HCT116 (cell line): Measurements from ENCODE around the gene C12orf57. TPM values are rescaled to one million over a fixed set of nuclear protein-coding genes. Genes with fewer than 3 reads are reported as not detected.

Experiments
- ATAC-seq: fragments of 200-7000 bp; cut with Tn5 transposase; 2 replicates; pipeline ENCODE4 v1.9.1; 2020; ENCODE audit warnings: mild to moderate bottlenecking, moderate library complexity
- BruUV-seq: library from RNA; stranded (reverse); fragments of 400-500 nt; replicated peaks from 2 replicates; lab custom pipeline; 2021; lab: Mats Ljungman, UMichigan
- CTCF ChIA-PET: fragments of 300-600 bp; sonication (Branson Sonifier 250); formaldehyde crosslinking; loops from one replicate; lab custom pipeline; 2021; ENCODE audit warnings: antibody characterized with exemption; lab: Charles Lee
- POLR2A ChIA-PET: fragments of 300-600, 350-600 bp; sonication (Branson Sonifier 250); formaldehyde crosslinking; loops from one replicate; lab custom pipeline; 2021; ENCODE audit warnings: antibody characterized with exemption; lab: Charles Lee
- RAD21 ChIA-PET, 2 experiments: fragments of 300-600 bp; sonication (Branson Sonifier 250); formaldehyde crosslinking; loops; one replicate each; lab custom pipeline; 2023; ENCODE audit warnings: low total read pairs in 2 of 2; ENCODE audit not compliant: uncharacterized antibody in 2 of 2, unreplicated experiment in 2 of 2, low non-redundant PET in 1 of 2; lab: Charles Lee
- DNase-seq: peaks from one replicate; pipeline ENCODE4 v3.0.0-alpha.2; 2010; ENCODE audit warnings: low read depth, low spot score
- H2AFZ ChIP-seq: fragments of 200-600 bp; shearing (Covaris generic), sonication (generic); 2 replicates; pipeline ENCODE4 v1.6.1; 2017; ENCODE audit warnings: low read depth, mixed run types, mixed read lengths, antibody characterized with exemption, low read length; ENCODE audit not compliant: poor library complexity, severe bottlenecking
- H3K27ac ChIP-seq: 2 replicates; pipeline ENCODE4 v1.5.1; 2012; ENCODE audit warnings: low read depth, low read length
- H3K27me3 ChIP-seq: fragments of 200-600 bp; sonication (generic); 2 replicates; pipeline ENCODE4 v1.6.1; 2016; ENCODE audit warnings: mixed run types, low read length, mixed read lengths; ENCODE audit not compliant: insufficient read depth
- H3K36me3 ChIP-seq, 2 experiments: fragments of 200-500 bp in 1 of 2; fragments of 200-600 bp in 1 of 2; sonication (Bioruptor generic) in 1 of 2; sonication (generic) in 1 of 2; 2 replicates each; pipeline versions ENCODE4 v1.5.1 to v1.6.1; 2014 to 2016; ENCODE audit warnings: low read length in 2 of 2, inconsistent platforms in 1 of 2, mixed read lengths in 1 of 2, mixed run types in 1 of 2; ENCODE audit not compliant: insufficient read depth in 2 of 2, control insufficient read depth in 1 of 2
- H3K4me1 ChIP-seq, 2 experiments: fragments of 200-600 bp in 1 of 2; sonication (generic) in 1 of 2; 2 replicates each; pipeline versions ENCODE4 v1.5.1 to v1.6.1; 2012 to 2017; ENCODE audit warnings: low read length in 2 of 2, inconsistent platforms in 1 of 2, mild to moderate bottlenecking in 1 of 2, mixed read lengths in 1 of 2, mixed run types in 1 of 2, moderate library complexity in 1 of 2; ENCODE audit not compliant: insufficient read depth in 2 of 2, control insufficient read depth in 1 of 2
- H3K4me2 ChIP-seq: fragments of 200-600 bp; sonication (generic); 2 replicates; pipeline ENCODE4 v1.6.1; 2017; ENCODE audit warnings: mixed run types, low read length, mixed read lengths
- H3K4me3 ChIP-seq, 2 experiments: fragments of 200-600 bp in 1 of 2; sonication (generic) in 1 of 2; replicated peaks in 1 of 2; 2 replicates each; pipeline ENCODE4 v1.5.1; 2011 to 2016; ENCODE audit warnings: low read length in 2 of 2, control low read depth in 1 of 2, low read depth in 1 of 2, mild to moderate bottlenecking in 1 of 2, mixed read lengths in 1 of 2, mixed run types in 1 of 2
- H3K79me2 ChIP-seq: fragments of 200-600 bp; sonication (generic); 2 replicates; pipeline ENCODE4 v1.6.1; 2017; ENCODE audit warnings: mild to moderate bottlenecking, mixed run types, low read length, moderate library complexity, mixed read lengths; ENCODE audit not compliant: insufficient read depth
- H3K9ac ChIP-seq: fragments of 200-600 bp; sonication (generic); 2 replicates; pipeline ENCODE4 v1.6.1; 2016; ENCODE audit warnings: low read length, mixed read lengths
- H3K9me2 ChIP-seq: fragments of 200-600 bp; sonication (generic), shearing (Covaris generic); 2 replicates; pipeline ENCODE4 v1.6.1; 2017; ENCODE audit warnings: mixed run types, mild to moderate bottlenecking, moderate library complexity; ENCODE audit not compliant: insufficient read depth
- H3K9me3 ChIP-seq, 2 experiments: fragments of 200-500 bp in 1 of 2; fragments of 200-600 bp in 1 of 2; sonication (Bioruptor generic) in 1 of 2; sonication (generic) in 1 of 2; 2 replicates each; pipeline ENCODE4 v1.6.1; 2014 to 2017; ENCODE audit warnings: low read length in 2 of 2, mixed read lengths in 2 of 2, inconsistent platforms in 1 of 2, low read depth in 1 of 2, mild to moderate bottlenecking in 1 of 2, mixed run types in 1 of 2, moderate library complexity in 1 of 2; ENCODE audit not compliant: control insufficient read depth in 1 of 2, insufficient read depth in 1 of 2
- H4K20me1 ChIP-seq: fragments of 200-600 bp; sonication (generic), shearing (Covaris generic); 2 replicates; pipeline ENCODE4 v1.6.1; 2017; ENCODE audit warnings: mixed run types, mild to moderate bottlenecking, moderate library complexity; ENCODE audit not compliant: insufficient read depth
- CBX3 ChIP-seq: IDR thresholded peaks from 2 replicates; pipeline ENCODE4 v1.6.1; 2012; ENCODE audit warnings: low read depth
- CEBPB ChIP-seq: IDR thresholded peaks from 2 replicates; pipeline ENCODE4 v1.6.1; 2012; ENCODE audit warnings: low read depth
- JUND ChIP-seq: IDR thresholded peaks from 2 replicates; pipeline ENCODE4 v1.6.1; 2012
- MAX ChIP-seq: IDR thresholded peaks from 2 replicates; pipeline ENCODE4 v1.6.1; 2012
- RAD21 ChIP-seq: IDR thresholded peaks from 2 replicates; pipeline ENCODE4 v1.6.1; 2012; ENCODE audit warnings: low read depth, mild to moderate bottlenecking
- REST ChIP-seq: IDR thresholded peaks from 2 replicates; pipeline ENCODE4 v1.6.1; 2012; ENCODE audit warnings: low read depth
- SIN3A ChIP-seq: IDR thresholded peaks from 2 replicates; pipeline ENCODE4 v1.6.1; 2012; ENCODE audit warnings: low read depth
- SP1 ChIP-seq: IDR thresholded peaks from 2 replicates; pipeline ENCODE4 v1.6.1; 2012; ENCODE audit warnings: low read depth
- SRF ChIP-seq: IDR thresholded peaks from 2 replicates; pipeline ENCODE4 v1.6.1; 2012; ENCODE audit warnings: low read depth
- TCF7L2 ChIP-seq: IDR thresholded peaks from 2 replicates; pipeline ENCODE4 v1.7.0; 2011; ENCODE audit warnings: borderline replicate concordance, inconsistent platforms; ENCODE audit not compliant: insufficient read depth, insufficient read length; ENCODE audit errors: extremely low read depth
- YY1 ChIP-seq: IDR thresholded peaks from 2 replicates; pipeline ENCODE4 v1.6.1; 2011; ENCODE audit warnings: low read length, low read depth, moderate library complexity, mild to moderate bottlenecking; ENCODE audit not compliant: insufficient replicate concordance; ENCODE audit errors: extremely low read depth
- ZBTB33 ChIP-seq: IDR thresholded peaks from 2 replicates; pipeline ENCODE4 v1.6.1; 2011; ENCODE audit warnings: mild to moderate bottlenecking, low read length, moderate library complexity; ENCODE audit not compliant: insufficient replicate concordance; ENCODE audit errors: extremely low read depth
- ZNF274 ChIP-seq: fragments of 200-500 bp; sonication (Bioruptor generic); IDR thresholded peaks from 2 replicates; pipeline ENCODE4 v1.6.1; 2014; ENCODE audit warnings: mild to moderate bottlenecking, low read depth, low read length, inconsistent platforms
- intact Hi-C: fragments of 100-400 bp; cut with micrococcal nuclease; formaldehyde crosslinking; loops from 2 replicates; pipeline ENCODE4 v1.10.0; 2022
- total RNA-seq: library from RNA; stranded (reverse); gene quantifications from one replicate; pipeline ENCODE4 v1.2.1, GENCODE V29; 2021; ENCODE audit not compliant: unreplicated experiment

Gene C12orf57
- total RNA-seq, 1 experiment from 2014 or later = 202 TPM

- Histone ChIP-seq H3K4me1 (peaks cover 15 to 26% of the 10 kb centered on the region in 2 experiments), H3K9me3 (no peaks in the 10 kb centered on the region), H3K9ac (no peak overlapping the region), H3K36me3 (peaks cover 5 to 8% of the 10 kb centered on the region in 2 experiments), H3K4me2 (no peak overlapping the region), H4K20me1 (no peaks in the 10 kb centered on the region), H3K4me3 (no peak overlapping the region), H3K27ac (no peak overlapping the region), H3K9me2 (no peaks in the 10 kb centered on the region), H3K79me2 (peaks cover 13% of the 10 kb centered on the region; the same call in 1 of the 2 replicates), H3K27me3 (no peaks in the 10 kb centered on the region), H2AFZ (no peak overlapping the region)
- CTCF ChIA-PET = no interaction called here
- DNase-seq (no peak), ATAC-seq (no peak)
- TF ChIP-seq YY1 = no peak
- no peak for TF ChIP-seq CEBPB
- TF ChIP-seq RAD21 = no peak
- no peak for TF ChIP-seq ZBTB33
- no peak for TF ChIP-seq TCF7L2
- TF ChIP-seq ZNF274 = no peak
- no peak for TF ChIP-seq SP1
- no peak for TF ChIP-seq SIN3A
- no peak for TF ChIP-seq JUND
- TF ChIP-seq SRF = no peak
- TF ChIP-seq CBX3 = no peak
- TF ChIP-seq MAX = no peak
- no peak for TF ChIP-seq REST
- RAD21 ChIA-PET = no interaction called here
- BruUV-seq = no TSS peak
- POLR2A ChIA-PET = interaction anchor here (0.7 to 1.2 kb wide), 2 partner anchors 26 to 31 kb away, joined by 3 read pairs; partner anchors contain the start of genes C12orf57 and RNU7-1
- intact Hi-C loops = no loop called here
Observed at GRCh38 chr12:6912164-6912935, 31.5 kb upstream of the C12orf57 start.
